Muscle layer of duodenum (tissue), 2 donors: ENCODE measurements around the gene BICRAL.
"Not testable (repeated sequence)": the region's sequence is repeated elsewhere in the genome, so short reads cannot be mapped to it uniquely, and the experiment has no call there.

Experiments used
- H3K27ac ChIP-seq: one replicate; pipeline ENCODE4 v1.7.0; 2013; ENCODE audit warnings: mild to moderate bottlenecking, low read length
- H3K27me3 ChIP-seq: one replicate; pipeline ENCODE4 v1.7.0; 2013; ENCODE audit warnings: low read depth, mild to moderate bottlenecking, control low read depth, low read length
- H3K36me3 ChIP-seq, 2 donors: one replicate each; pipeline ENCODE4 v1.7.0; 2013; ENCODE audit warnings: low read length in 2 of 2, control low read depth in 1 of 2, mild to moderate bottlenecking in 1 of 2; ENCODE audit not compliant: insufficient read depth in 2 of 2, control insufficient read depth in 1 of 2
- H3K4me1 ChIP-seq, 2 donors: one replicate each; pipeline ENCODE4 v1.7.0; 2013; ENCODE audit warnings: low read length in 2 of 2, mild to moderate bottlenecking in 2 of 2, control low read depth in 1 of 2, moderate library complexity in 1 of 2; ENCODE audit not compliant: insufficient read depth in 2 of 2, control insufficient read depth in 1 of 2
- H3K4me3 ChIP-seq, 2 donors: one replicate each; pipeline ENCODE4 v1.7.0; 2013; ENCODE audit warnings: low read length in 2 of 2, low read depth in 1 of 2, mild to moderate bottlenecking in 1 of 2
- H3K9me3 ChIP-seq, 2 donors: one replicate each; pipeline ENCODE4 v1.7.0; 2013; ENCODE audit warnings: low read length in 2 of 2, control low read depth in 1 of 2, mild to moderate bottlenecking in 1 of 2; ENCODE audit not compliant: control insufficient read depth in 1 of 2
- donor health status: healthy.

The BICRAL gene

GRCh38 chr6:42888201-42888600 lies 106.3 kb downstream of the BICRAL start:
- peaks cover 23 to 40% of the 10 kb centered on the region in 2 donors for H3K36me3 ChIP-seq
- not testable (repeated sequence) for H3K4me3 ChIP-seq, H3K27me3 ChIP-seq, H3K9me3 ChIP-seq, H3K27ac ChIP-seq
- H3K4me1 ChIP-seq: peaks cover 0 to 10% of the 10 kb centered on the region in 2 donors

GRCh38 chr6:42889815-42890214 lies 108.0 kb downstream of the BICRAL start:
- Histone ChIP-seq H3K4me3 (peak overlapping the region; percentile 88 to 98), H3K27me3 (no peaks in the 10 kb centered on the region), H3K27ac (peak overlapping the region; percentile 88), H3K4me1 (peaks cover 0 to 10% of the 10 kb centered on the region in 2 donors), H3K36me3 (peaks cover 10 to 24% of the 10 kb centered on the region in 2 donors), H3K9me3 (no peaks in the 10 kb centered on the region)

- H3K4me1 ChIP-seq: peaks cover 0 to 10% of the 10 kb centered on the region in 2 donors
- H3K9me3 ChIP-seq: no peaks in the 10 kb centered on the region
These were observed 108.7 kb downstream of the BICRAL start for GRCh38 chr6:42890311-42891198.

DNA sequence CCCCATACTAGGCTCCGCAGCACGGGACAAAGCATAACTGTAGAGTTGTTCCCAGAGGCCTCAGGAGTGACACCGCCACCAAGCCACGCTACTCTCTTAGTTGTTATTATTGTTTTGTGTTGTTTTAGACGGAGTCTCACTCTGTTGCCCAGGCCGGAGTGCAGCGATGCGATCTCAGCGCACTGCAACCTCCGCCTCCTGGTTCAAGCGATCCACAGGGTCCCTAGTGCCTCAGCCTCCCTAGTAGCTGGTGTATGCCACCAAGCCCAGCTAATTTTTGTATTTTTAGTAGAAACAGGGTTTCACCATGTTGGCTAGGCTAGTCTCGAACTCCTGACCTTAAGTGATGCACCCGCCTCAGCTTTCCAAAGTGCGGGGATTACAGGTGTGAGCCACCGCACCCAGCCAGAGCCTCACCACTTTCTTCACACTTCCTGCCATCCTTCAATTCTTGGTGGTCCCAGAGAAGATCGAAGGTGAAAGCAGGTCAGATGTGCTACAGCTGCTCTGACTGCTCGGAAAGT lies 109.4 kb downstream of the BICRAL start:
- peaks cover 0 to 11% of the 10 kb centered on the region in 2 donors for H3K36me3 ChIP-seq
- no peaks in the 10 kb centered on the region for H3K27me3 ChIP-seq
- H3K4me1 ChIP-seq: peaks cover 0 to 10% of the 10 kb centered on the region in 2 donors

More at GRCh38 chr6:42890311-42891198, 108.7 kb downstream of the BICRAL start:
- no peaks in the 10 kb centered on the region for H3K27me3 ChIP-seq
- H3K4me3 ChIP-seq: peak overlapping the region; percentile 88 to 98
- H3K27ac ChIP-seq: peak overlapping the region; percentile 88
- H3K36me3 ChIP-seq: peaks cover 5 to 18% of the 10 kb centered on the region in 2 donors

GRCh38 chr6:42894041-42894828 lies 112.4 kb downstream of the BICRAL start:
- H3K4me1 ChIP-seq: peaks cover 0 to 10% of the 10 kb centered on the region in 2 donors
- not testable (repeated sequence) for H3K9me3 ChIP-seq, H3K4me3 ChIP-seq, H3K27me3 ChIP-seq, H3K36me3 ChIP-seq, H3K27ac ChIP-seq

More for the DNA sequence above, 109.4 kb downstream of the BICRAL start:
- peak overlapping the region; percentile 88 for H3K27ac ChIP-seq
- H3K9me3 ChIP-seq: no peaks in the 10 kb centered on the region
- peak overlapping the region; percentile 88 to 98 for H3K4me3 ChIP-seq

- H3K27me3 ChIP-seq: no peaks in the 10 kb centered on the region
- no peaks in the 10 kb centered on the region for H3K36me3 ChIP-seq
- no peaks in the 10 kb centered on the region for H3K9me3 ChIP-seq
- H3K4me1 ChIP-seq: peaks cover 0 to 5% of the 10 kb centered on the region in 2 donors
- no peak overlapping the region for H3K27ac ChIP-seq
- H3K4me3 ChIP-seq: no peak overlapping the region
These were observed 114.4 kb downstream of the BICRAL start for GRCh38 chr6:42896178-42896719.

GRCh38 chr6:42898891-42899361 lies 117.1 kb downstream of the BICRAL start:
- H3K4me1 ChIP-seq: peaks cover 0 to 6% of the 10 kb centered on the region in 2 donors
- H3K4me3 ChIP-seq: no peak overlapping the region

DNA sequence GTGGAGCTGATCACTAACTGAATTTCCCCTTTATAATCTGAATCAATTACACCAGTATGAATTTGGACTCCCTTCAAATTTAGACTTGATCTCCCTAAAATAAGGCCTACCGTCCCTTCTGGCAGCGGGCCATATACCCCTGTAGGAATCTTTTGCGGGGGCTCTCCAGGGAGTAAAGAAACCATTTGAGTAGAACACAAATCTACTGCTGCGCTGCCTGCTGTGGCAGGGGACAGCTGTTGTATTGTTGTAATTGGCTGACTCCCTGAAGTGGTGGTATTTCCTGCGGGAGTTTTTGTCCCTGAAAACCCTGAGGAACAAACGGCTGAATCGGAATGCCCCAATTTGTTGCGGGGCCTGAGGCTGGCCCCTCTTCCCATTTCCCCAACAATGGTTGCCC lies 118.0 kb downstream of the BICRAL start:
- Histone ChIP-seq H3K36me3 (no peaks in the 10 kb centered on the region), H3K9me3 (no peaks in the 10 kb centered on the region), H3K4me3 (no peak overlapping the region)

More at GRCh38 chr6:42898891-42899361, 117.1 kb downstream of the BICRAL start:
- H3K36me3 ChIP-seq: no peaks in the 10 kb centered on the region
- H3K9me3 ChIP-seq: no peaks in the 10 kb centered on the region
- no peaks in the 10 kb centered on the region for H3K27me3 ChIP-seq
- H3K27ac ChIP-seq: no peak overlapping the region

GRCh38 chr6:42901538-42901957 lies 119.7 kb downstream of the BICRAL start:
- no peak overlapping the region for H3K4me3 ChIP-seq
- H3K27me3 ChIP-seq: no peaks in the 10 kb centered on the region
- H3K36me3 ChIP-seq: no peaks in the 10 kb centered on the region
- H3K9me3 ChIP-seq: no peaks in the 10 kb centered on the region
- no peak overlapping the region for H3K27ac ChIP-seq
- H3K4me1 ChIP-seq: peaks cover 0 to 6% of the 10 kb centered on the region in 2 donors

More for the DNA sequence above, 118.0 kb downstream of the BICRAL start:
- H3K4me1 ChIP-seq: peaks cover 0 to 6% of the 10 kb centered on the region in 2 donors
- H3K27ac ChIP-seq: no peak overlapping the region
- H3K27me3 ChIP-seq: no peaks in the 10 kb centered on the region

- not testable (repeated sequence) for H3K27me3 ChIP-seq, H3K4me1 ChIP-seq, H3K4me3 ChIP-seq, H3K36me3 ChIP-seq, H3K27ac ChIP-seq, H3K9me3 ChIP-seq
These were observed 120.8 kb downstream of the BICRAL start for GRCh38 chr6:42902429-42903263.
